Measurements from ENCODE around the gene SH3TC2. TPM values are rescaled to one million over a fixed set of nuclear protein-coding genes. Genes with fewer than 3 reads are reported as not detected.
A peak's percentile ranks its signal among the peaks of the same experiment; 100 is the strongest.

Gene SH3TC2
- total RNA-seq, 2 experiments from 2014 or later = not detected

DNA sequence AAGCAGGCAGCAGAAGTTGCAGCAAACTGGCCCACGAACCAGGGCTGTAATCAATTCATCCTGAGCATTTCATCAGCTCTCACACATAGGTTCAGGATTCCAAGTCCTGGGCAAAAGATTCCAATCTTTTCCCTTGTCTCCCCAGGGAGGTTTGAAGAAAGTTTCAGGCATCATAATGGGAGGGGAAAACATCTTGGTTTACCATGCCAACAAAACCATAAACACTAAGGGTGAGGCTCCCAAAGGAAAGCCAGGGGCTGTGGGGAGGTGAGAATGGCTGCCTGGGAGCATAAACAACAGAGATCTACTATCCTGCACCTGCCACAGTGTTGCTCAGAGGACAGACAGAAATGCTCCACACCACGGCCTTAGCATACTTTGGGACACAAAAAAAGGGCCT lies 94.6 kb downstream of the SH3TC2 start:
- ATAC-seq = no peak
- H3K27me3 Mint-ChIP-seq = peaks cover 7% of the 10 kb centered on the region
- no peak overlapping the region for H3K4me3 Mint-ChIP-seq
- H3K4me1 Mint-ChIP-seq = peaks cover 7% of the 10 kb centered on the region
- no peak for DNase-seq
- peaks cover 2% of the 10 kb centered on the region for H3K36me3 Mint-ChIP-seq
- H3K9me3 Mint-ChIP-seq (ENCODE audit: low read depth) = no peaks in the 10 kb centered on the region
- H3K27ac Mint-ChIP-seq = no peak overlapping the region
- CTCF ChIA-PET = interaction anchor here (3.3 kb wide), 1 partner anchor 11 kb away, joined by 21 read pairs; no protein-coding TSS in a partner anchor

DNA sequence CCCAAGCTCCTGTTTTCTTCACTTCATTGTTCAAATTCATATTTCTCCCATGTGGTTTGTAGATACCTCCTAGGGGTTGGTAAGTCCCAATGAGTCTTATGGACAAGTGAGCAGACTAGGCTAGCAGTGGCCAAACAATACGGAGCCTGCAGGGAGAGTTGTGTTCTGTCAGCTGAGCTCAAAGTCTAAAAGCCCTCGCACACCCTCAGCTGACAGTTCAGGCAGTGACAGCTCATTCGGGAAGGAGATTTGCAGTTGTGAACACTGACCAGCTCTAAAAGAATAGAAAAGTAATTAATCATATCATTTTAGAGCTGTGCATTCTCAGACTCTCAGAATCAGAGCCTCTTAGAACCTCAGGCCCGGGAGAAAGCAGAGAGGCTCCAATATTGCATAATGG lies 95.1 kb downstream of the SH3TC2 start:
- no peak for ATAC-seq

DNA sequence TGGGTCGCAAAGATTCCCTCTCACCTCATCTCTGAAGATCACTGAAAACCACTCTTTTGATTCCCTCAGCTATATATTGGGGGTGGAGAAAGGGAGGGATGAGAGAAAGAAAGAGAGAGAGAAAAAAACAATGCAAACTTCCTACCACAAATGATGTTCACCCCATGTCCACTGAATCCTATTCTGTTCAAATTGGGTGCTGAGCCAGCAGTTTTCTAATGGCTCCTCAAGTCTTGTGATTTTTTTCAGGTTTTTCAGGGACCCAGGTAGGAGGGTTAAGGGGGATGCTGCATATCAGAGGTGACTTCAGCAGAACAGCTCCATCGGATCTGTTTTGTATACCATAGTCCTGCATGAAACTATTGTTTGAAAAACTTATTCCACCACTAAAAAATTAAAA lies 95.9 kb downstream of the SH3TC2 start:
- Mint-ChIP-seq H3K4me3 (no peak overlapping the region), H3K27ac (no peak overlapping the region), H3K27me3 (peaks cover under 1% of the 10 kb centered on the region), H3K9me3 (ENCODE audit: low read depth) (no peaks in the 10 kb centered on the region), H3K36me3 (peaks cover 2% of the 10 kb centered on the region), H3K4me1 (peaks cover 7% of the 10 kb centered on the region)
- no peak for ATAC-seq
- DNase-seq = no peak
- CTCF ChIA-PET = interaction anchor here (0.6 to 3.3 kb wide), 4 partner anchors 9 to 236 kb away, joined by 3 to 21 read pairs (median 4); no protein-coding TSS in a partner anchor

More for the DNA sequence above, 95.1 kb downstream of the SH3TC2 start:
- Mint-ChIP-seq H3K4me1 (peaks cover 7% of the 10 kb centered on the region), H3K27ac (no peak overlapping the region), H3K36me3 (peaks cover 2% of the 10 kb centered on the region), H3K9me3 (ENCODE audit: low read depth) (no peaks in the 10 kb centered on the region), H3K4me3 (no peak overlapping the region), H3K27me3 (peaks cover 5% of the 10 kb centered on the region)
- CTCF ChIA-PET = interaction anchor here (0.6 to 3.3 kb wide), 3 partner anchors 8 to 233 kb away, joined by 3 to 21 read pairs (median 4); no protein-coding TSS in a partner anchor
- DNase-seq = no peak

DNA sequence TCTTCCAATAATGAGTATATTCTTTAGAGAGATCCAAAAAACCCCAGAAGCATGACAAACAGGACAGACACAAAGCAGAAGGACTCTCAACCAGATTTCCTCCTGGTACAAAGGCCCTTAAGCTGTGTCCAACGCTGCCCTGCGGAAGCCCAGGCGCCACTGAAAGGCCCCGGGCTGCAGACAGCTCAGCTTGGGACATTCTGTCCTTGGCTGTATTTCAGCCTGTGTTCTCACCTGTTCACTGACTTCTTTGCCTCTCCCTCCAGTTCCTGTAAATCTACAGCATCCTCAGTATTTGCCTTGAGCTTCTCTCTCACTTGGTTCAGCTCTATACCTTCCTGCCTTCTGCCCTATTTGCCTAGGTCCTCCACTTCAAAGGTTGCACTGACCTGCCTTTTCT lies 96.5 kb downstream of the SH3TC2 start:
- Mint-ChIP-seq H3K4me1 (peaks cover 7% of the 10 kb centered on the region), H3K27me3 (no peaks in the 10 kb centered on the region), H3K4me3 (no peak overlapping the region), H3K9me3 (ENCODE audit: low read depth) (no peaks in the 10 kb centered on the region), H3K36me3 (peaks cover 2% of the 10 kb centered on the region), H3K27ac (no peak overlapping the region)
- DNase-seq (no peak), ATAC-seq (no peak)
- CTCF ChIA-PET = interaction anchor here (1.0 to 3.3 kb wide), 3 partner anchors 9 to 235 kb away, joined by 4 to 21 read pairs (median 4); no protein-coding TSS in a partner anchor

DNA sequence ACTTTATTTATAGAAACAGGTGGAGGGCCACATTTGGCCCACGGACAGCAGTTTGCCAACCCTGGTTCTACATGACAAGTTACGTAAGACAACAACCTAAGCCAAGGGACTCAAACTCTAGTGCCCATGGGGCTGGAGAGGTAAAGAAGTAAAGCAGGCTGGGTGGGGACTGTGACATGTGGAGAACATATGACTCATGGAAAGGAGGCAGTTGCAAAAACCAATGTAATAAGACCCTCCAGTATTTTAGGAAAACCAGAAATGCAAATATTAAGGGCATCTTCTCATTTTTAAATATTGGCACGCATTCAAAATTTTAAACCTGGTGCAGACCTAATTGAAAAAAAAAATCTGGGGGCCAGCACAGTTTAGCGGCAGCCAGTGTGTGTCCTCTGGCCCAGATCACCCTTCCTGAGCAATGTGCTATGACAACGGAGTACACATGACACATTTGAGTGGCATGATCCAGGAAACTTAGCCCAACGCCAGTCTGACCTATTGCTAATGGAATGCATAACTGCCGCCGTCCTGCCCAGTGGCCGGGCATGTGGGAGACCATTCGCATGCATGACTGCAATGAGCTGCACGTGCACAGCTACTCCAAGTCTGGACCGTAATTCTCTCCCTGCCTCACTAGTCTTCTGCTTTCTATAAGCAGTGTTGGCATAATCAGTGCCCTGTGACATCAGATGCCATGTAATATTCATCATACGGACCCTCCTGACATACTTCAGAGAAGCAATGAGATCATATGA lies 97.2 kb downstream of the SH3TC2 start:
- CTCF ChIA-PET = interaction anchor here (3.3 kb wide), 1 partner anchor 8 kb away, joined by 21 read pairs; no protein-coding TSS in a partner anchor
- peaks cover 2% of the 10 kb centered on the region for H3K36me3 Mint-ChIP-seq
- H3K4me1 Mint-ChIP-seq = peaks cover 7% of the 10 kb centered on the region
- ATAC-seq (no peak), DNase-seq (no peak)
- no peak overlapping the region for H3K27ac Mint-ChIP-seq
- H3K4me3 Mint-ChIP-seq = no peak overlapping the region
- no peaks in the 10 kb centered on the region for H3K9me3 Mint-ChIP-seq (ENCODE audit: low read depth)
- H3K27me3 Mint-ChIP-seq = no peaks in the 10 kb centered on the region

DNA sequence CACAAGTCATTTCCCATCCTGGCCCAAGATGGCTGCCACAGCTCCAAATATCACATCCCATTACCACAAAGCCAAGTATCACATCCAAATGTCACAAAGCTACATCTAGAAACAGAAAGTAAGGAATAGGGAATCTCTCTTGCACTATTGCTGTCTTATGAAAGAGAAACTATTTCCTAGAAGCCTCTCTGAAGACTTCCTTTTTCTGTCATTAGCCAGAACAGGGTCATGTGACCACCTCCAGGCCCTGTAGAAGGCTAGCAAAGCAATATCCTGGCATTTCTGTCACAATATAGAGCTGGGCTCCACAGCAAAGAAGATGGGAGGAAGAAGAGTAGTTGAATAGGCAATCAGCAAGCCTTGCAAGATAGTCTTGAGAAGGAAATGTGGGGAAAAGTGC lies 99.2 kb downstream of the SH3TC2 start:
- ATAC-seq = peak; percentile 76
- no peak overlapping the region for H3K4me3 Mint-ChIP-seq

DNA sequence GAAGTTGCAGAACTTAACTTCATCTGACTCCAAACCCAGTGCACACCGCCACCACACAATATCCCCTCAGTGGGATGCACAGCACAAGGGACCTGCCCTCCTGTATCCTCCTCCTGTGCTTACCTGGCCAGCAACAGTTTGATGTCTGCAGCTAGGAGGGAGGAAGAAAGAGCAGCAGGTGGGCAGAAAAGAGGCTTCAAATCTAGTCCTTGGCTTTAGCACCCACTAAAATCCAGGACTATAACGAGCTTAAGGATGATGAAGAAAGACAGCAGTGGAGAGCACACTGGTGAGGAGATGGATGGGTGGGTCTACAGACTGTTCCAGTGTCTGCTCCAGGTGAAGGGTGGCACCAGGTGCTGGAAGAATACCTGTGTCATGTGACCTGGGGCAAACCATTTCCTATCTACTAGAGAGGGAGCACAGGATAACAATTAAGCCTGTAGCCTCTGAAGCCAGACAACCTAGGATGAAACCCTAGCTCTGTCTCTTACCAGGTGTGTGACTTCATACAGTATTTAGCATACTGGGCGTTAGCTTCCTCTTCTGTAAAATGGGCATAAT lies 100.0 kb downstream of the SH3TC2 start:
- Mint-ChIP-seq H3K4me3 (no peak overlapping the region), H3K27ac (no peak overlapping the region), H3K36me3 (peaks cover 2% of the 10 kb centered on the region), H3K27me3 (no peaks in the 10 kb centered on the region), H3K4me1 (peaks cover 7% of the 10 kb centered on the region), H3K9me3 (ENCODE audit: low read depth) (no peaks in the 10 kb centered on the region)
- CTCF ChIA-PET = interaction anchor here (1.2 to 8.3 kb wide), 4 partner anchors 72 to 232 kb away, joined by 4 to 86 read pairs (median 10); no protein-coding TSS in a partner anchor
- DNase-seq (no peak), ATAC-seq (no peak)

More for the DNA sequence above, 99.2 kb downstream of the SH3TC2 start:
- CTCF ChIA-PET = interaction anchor here (0.7 to 8.3 kb wide), 6 partner anchors 24 to 232 kb away, joined by 3 to 86 read pairs (median 6); no protein-coding TSS in a partner anchor
- H3K36me3 Mint-ChIP-seq = peaks cover 2% of the 10 kb centered on the region
- H3K27ac Mint-ChIP-seq = peak overlapping the region; percentile 59
- DNase-seq = no peak
- H3K9me3 Mint-ChIP-seq (ENCODE audit: low read depth) = no peaks in the 10 kb centered on the region
- peaks cover 7% of the 10 kb centered on the region for H3K4me1 Mint-ChIP-seq
- H3K27me3 Mint-ChIP-seq = no peaks in the 10 kb centered on the region

DNA sequence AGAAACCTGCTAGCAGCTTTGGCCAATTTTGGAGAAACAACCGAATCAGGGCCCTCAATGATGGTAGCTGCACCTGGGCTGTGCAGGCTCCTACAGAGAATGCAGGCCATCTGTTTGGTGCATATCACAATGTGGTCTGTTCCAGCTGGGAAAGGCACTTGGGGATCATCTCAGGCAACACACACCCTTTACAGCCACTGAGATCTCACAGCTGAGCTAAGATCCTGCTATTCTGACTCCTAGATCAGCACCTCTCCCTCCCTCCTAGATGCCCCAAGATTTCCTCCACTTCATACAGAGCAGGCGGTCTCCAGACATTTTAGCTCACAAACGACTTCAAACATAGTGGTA lies 100.7 kb downstream of the SH3TC2 start:
- Mint-ChIP-seq H3K9me3 (ENCODE audit: low read depth) (no peaks in the 10 kb centered on the region), H3K27ac (no peak overlapping the region), H3K27me3 (no peaks in the 10 kb centered on the region), H3K4me1 (peaks cover 7% of the 10 kb centered on the region), H3K36me3 (peaks cover 2% of the 10 kb centered on the region), H3K4me3 (no peak overlapping the region)
- CTCF ChIA-PET = interaction anchor here (1.5 to 8.3 kb wide), 4 partner anchors 73 to 230 kb away, joined by 6 to 86 read pairs (median 36); no protein-coding TSS in a partner anchor
- ATAC-seq (no peak), DNase-seq (no peak)

DNA sequence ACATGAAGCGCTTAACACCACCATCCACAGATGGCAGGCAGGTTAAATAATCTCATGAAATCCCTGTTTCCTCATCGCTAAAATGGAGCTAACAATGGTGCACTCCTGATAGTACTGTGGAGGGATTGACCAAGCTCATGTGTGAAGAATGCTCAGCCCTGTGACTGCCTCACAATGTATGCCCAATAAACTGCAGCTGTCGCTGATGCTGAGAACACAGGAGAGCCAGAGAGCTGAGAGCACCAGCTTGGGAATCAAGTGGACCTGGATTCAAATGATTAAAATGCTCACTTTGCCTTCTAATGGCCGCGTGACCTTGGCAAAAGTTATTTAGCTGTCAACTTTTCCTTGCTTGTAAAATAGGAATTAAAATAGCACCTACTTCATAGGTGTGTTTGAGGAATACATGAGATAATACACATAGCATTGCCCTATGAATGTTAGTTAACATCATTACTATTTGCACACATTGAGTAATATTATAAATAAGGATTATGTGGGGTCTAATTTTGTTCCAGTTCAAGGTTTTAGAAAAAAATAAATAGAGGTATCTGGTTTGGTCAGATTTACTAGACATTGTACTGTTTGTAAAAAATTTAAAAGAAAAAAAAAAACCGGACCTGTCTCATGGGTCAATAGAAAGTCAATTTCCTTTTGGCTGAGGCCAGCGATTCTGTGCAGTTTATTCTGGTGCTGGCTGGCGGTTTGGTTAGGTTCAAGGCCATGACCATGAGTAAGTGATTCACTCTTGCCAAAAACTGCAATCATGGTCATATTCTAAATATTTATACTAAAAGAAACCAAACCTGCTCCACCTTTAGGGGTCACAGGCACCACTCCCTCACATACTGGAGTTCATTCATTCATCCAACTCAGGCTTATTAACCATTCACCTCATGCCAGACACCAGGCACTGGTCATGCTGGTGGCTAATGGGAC lies 101.3 kb downstream of the SH3TC2 start:
- ATAC-seq = no peak
- Mint-ChIP-seq H3K36me3 (peaks cover 2% of the 10 kb centered on the region), H3K4me1 (peaks cover 7% of the 10 kb centered on the region), H3K9me3 (ENCODE audit: low read depth) (no peaks in the 10 kb centered on the region), H3K4me3 (no peak overlapping the region), H3K27me3 (no peaks in the 10 kb centered on the region), H3K27ac (no peak overlapping the region)
- CTCF ChIA-PET = interaction anchor here (1.1 to 8.3 kb wide), 5 partner anchors 58 to 229 kb away, joined by 3 to 86 read pairs (median 6); no protein-coding TSS in a partner anchor
- DNase-seq = no peak

DNA sequence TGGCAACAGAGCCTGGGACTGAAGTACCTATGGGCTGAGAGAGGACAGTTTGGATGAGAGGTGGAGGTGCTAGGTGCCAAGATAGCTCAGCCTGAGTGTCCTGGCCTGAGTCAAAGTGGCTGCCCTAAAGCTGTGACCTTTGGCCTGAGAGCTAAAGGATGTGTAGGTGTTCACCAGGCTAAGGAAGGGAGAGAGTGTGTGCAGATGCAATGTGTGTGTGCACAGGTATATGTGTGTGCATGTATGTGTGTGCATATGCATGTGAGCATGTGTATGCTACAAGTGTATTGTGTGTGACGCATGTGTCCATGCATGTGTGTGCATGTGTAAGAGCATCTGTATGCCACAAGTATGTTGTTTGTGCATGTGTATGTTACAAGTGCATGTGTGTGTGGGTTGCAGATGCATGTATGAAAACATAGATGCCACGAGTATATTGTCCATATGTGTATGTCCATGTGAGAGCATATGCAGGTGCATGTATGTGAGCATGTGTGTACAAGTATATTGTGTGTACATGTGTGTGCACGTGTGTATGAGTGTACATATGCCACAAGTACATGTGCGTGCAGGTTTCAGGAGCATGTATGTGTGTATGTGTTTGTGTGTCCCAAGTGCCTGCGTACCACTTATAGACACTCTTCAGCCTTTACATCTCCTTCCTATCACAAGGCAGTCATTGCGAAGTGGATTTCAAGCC lies 102.6 kb downstream of the SH3TC2 start:
- Mint-ChIP-seq H3K4me3 (no peak overlapping the region), H3K27ac (no peak overlapping the region), H3K4me1 (peaks cover 7% of the 10 kb centered on the region), H3K27me3 (no peaks in the 10 kb centered on the region), H3K36me3 (peaks cover 2% of the 10 kb centered on the region), H3K9me3 (ENCODE audit: low read depth) (no peaks in the 10 kb centered on the region)
- DNase-seq (no peak), ATAC-seq (no peak)
- CTCF ChIA-PET = interaction anchor here (1.0 to 8.3 kb wide), 7 partner anchors 11 to 228 kb away, joined by 3 to 86 read pairs (median 6); no protein-coding TSS in a partner anchor

DNA sequence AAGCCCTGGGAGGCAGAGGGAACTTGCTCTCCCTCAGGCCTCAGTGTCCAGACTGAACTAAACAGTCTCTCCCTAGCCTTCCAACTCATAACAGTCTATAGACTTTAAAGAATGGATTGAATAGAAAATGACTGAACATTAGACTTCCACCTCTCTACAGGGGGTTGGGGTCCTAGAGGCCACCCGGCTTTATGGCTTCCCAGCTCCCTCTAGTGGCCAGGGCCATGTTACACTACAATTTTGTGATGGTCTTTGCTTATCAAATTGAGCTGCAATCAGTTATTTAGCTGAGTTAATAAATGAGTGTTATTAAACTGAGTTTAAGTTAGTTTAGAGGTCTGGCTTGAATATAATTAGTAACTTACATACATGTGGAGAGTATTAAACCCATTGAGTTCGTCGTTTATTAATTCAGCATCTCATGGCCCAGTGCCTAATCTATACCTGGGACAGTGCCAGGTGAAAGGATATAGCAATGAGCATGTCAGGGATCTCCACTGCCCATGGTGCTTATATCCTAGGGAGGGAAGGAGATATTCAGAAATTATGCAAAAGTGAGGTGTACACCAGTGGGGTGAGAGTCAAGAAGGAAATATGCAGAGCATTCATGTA lies 105.2 kb downstream of the SH3TC2 start:
- peak; percentile 64 for DNase-seq
- Mint-ChIP-seq H3K36me3 (no peaks in the 10 kb centered on the region), H3K4me3 (no peak overlapping the region), H3K27ac (no peak overlapping the region), H3K9me3 (ENCODE audit: low read depth) (no peaks in the 10 kb centered on the region), H3K4me1 (no peaks in the 10 kb centered on the region), H3K27me3 (peaks cover 2% of the 10 kb centered on the region)
- ATAC-seq = peak; percentile 51
- CTCF ChIA-PET = interaction anchor here (0.6 to 8.3 kb wide), 50 partner anchors 9 to 225 kb away, joined by 3 to 86 read pairs (median 4); partner anchors contain the start of gene ADRB2

Measured in activated CD8-positive, alpha-beta memory T cell treated with anti-CD3 and anti-CD28 coated beads, Interleukin-2, amount 10 ng/mL, durations not matched to agents 7 days and 5 days (primary cell).